ENCODE data around the gene ALMS1.

GRCh38 chr2:73654175-73654574 lies 268.5 kb downstream of the ALMS1 start:
- TF ChIP-seq, protein P1, sequence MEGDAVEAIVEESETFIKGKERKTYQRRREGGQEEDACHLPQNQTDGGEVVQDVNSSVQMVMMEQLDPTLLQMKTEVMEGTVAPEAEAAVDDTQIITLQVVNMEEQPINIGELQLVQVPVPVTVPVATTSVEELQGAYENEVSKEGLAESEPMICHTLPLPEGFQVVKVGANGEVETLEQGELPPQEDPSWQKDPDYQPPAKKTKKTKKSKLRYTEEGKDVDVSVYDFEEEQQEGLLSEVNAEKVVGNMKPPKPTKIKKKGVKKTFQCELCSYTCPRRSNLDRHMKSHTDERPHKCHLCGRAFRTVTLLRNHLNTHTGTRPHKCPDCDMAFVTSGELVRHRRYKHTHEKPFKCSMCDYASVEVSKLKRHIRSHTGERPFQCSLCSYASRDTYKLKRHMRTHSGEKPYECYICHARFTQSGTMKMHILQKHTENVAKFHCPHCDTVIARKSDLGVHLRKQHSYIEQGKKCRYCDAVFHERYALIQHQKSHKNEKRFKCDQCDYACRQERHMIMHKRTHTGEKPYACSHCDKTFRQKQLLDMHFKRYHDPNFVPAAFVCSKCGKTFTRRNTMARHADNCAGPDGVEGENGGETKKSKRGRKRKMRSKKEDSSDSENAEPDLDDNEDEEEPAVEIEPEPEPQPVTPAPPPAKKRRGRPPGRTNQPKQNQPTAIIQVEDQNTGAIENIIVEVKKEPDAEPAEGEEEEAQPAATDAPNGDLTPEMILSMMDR (IDR thresholded peaks at IDR 0.05): no peak
- TF ChIP-seq EP300 (IDR thresholded peaks at IDR 0.05): no peak
